Panc1 (cell line): ENCODE measurements around the gene NUDT16L1. TPM values are rescaled to one million over a fixed set of nuclear protein-coding genes. Genes with fewer than 3 reads are reported as not detected.
A peak's percentile ranks its signal among the peaks of the same experiment; 100 is the strongest.

Experiments used
- ATAC-seq: fragments of 200-7000 bp; cut with Tn5 transposase; 2 replicates; pipeline ENCODE4 v1.9.1; 2020; ENCODE audit warnings: mild to moderate bottlenecking, moderate library complexity
- BruUV-seq: library from RNA; stranded (reverse); fragments of 400-500 nt; replicated peaks from 2 replicates; lab custom pipeline; 2021; lab: Mats Ljungman, UMichigan
- CTCF ChIA-PET: fragments of 300-600 bp; sonication (Branson Sonifier 250); formaldehyde crosslinking; loops from one replicate; lab custom pipeline; 2022; ENCODE audit warnings: antibody characterized with exemption; lab: Charles Lee
- POLR2A ChIA-PET: fragments of 300-600 bp; sonication (Branson Sonifier 250); formaldehyde crosslinking; loops from one replicate; lab custom pipeline; 2022; ENCODE audit warnings: antibody characterized with exemption; lab: Charles Lee
- DNase-seq: peaks from one replicate; pipeline ENCODE4 v3.0.0-alpha.2; 2010; ENCODE audit warnings: low read depth, low spot score
- H3K27ac ChIP-seq: 2 replicates; pipeline ENCODE4 v1.5.1; 2011; ENCODE audit warnings: mild to moderate bottlenecking, low read length, inconsistent platforms
- H3K27me3 ChIP-seq: fragments of 200-500 bp; sonication (Bioruptor generic); 2 replicates; pipeline ENCODE4 v1.6.0; 2014; ENCODE audit warnings: low read length, inconsistent platforms; ENCODE audit not compliant: control insufficient read depth, insufficient read depth
- H3K36me3 ChIP-seq: fragments of 200-500 bp; sonication (Bioruptor generic); 2 replicates; pipeline ENCODE4 v1.5.1; 2014; ENCODE audit warnings: inconsistent platforms, mild to moderate bottlenecking, low read length, moderate library complexity; ENCODE audit not compliant: control insufficient read depth, insufficient read depth
- H3K4me1 ChIP-seq: 2 replicates; pipeline ENCODE4 v1.5.1; 2011; ENCODE audit warnings: inconsistent platforms, mild to moderate bottlenecking, low read length, moderate library complexity; ENCODE audit not compliant: control insufficient read depth, insufficient read depth
- H3K4me3 ChIP-seq, 2 experiments: 2 replicates each; pipeline ENCODE4 v1.5.1; 2011 to 2012; ENCODE audit warnings: low read depth in 2 of 2, low read length in 2 of 2, mild to moderate bottlenecking in 2 of 2, inconsistent platforms in 1 of 2, moderate library complexity in 1 of 2
- H3K9me3 ChIP-seq: fragments of 200-500 bp; sonication (Bioruptor generic); 2 replicates; pipeline ENCODE4 v1.5.1; 2014; ENCODE audit warnings: low read depth, mild to moderate bottlenecking, inconsistent platforms, low read length, moderate library complexity; ENCODE audit not compliant: control insufficient read depth, insufficient read depth
- POLR2AphosphoS5 ChIP-seq: IDR thresholded peaks from 2 replicates; pipeline ENCODE4 v1.6.1; 2012; ENCODE audit warnings: mild to moderate bottlenecking, low read depth, low read length, moderate library complexity
- SIN3A ChIP-seq: IDR thresholded peaks from 2 replicates; pipeline ENCODE4 v1.6.1; 2012; ENCODE audit warnings: low read depth, mild to moderate bottlenecking, low read length, moderate library complexity, borderline replicate concordance; ENCODE audit not compliant: insufficient read depth
- TCF7L2 ChIP-seq: IDR thresholded peaks from 2 replicates; pipeline ENCODE4 v1.6.1; 2011; ENCODE audit warnings: mild to moderate bottlenecking, low read depth, low read length, inconsistent platforms
- in situ Hi-C: cut with HindIII; loops from 2 replicates; pipeline ENCODE4 v1.10.0; 2016; ENCODE audit warnings: low sequenced_read_pairs, low pct_unique_long_range_greater_than_20kb
- intact Hi-C: fragments of 100-400 bp; cut with micrococcal nuclease; formaldehyde crosslinking; loops from one replicate; pipeline ENCODE4 v1.10.0; 2022; ENCODE audit not compliant: unreplicated experiment
- total RNA-seq: library from RNA; stranded (reverse); gene quantifications from one replicate; pipeline ENCODE4 v1.2.1, GENCODE V29; 2021; ENCODE audit not compliant: unreplicated experiment
- TF ChIP-seq, protein P1 (sequence below): fragments of 450-650 bp; IDR thresholded peaks from 2 replicates; pipeline ENCODE4 v1.5.1; 2017; ENCODE audit warnings: mild to moderate bottlenecking
- TF ChIP-seq, protein P2 (sequence below), 2 experiments: IDR thresholded peaks; 2 replicates each; pipeline ENCODE4 v1.6.1; 2011 to 2012; ENCODE audit warnings: low read depth in 2 of 2, control low read depth in 1 of 2, low read length in 1 of 2, mild to moderate bottlenecking in 1 of 2, moderate library complexity in 1 of 2; ENCODE audit not compliant: insufficient read depth in 1 of 2

Gene NUDT16L1
- total RNA-seq, 1 experiment from 2014 or later, result 42.9 TPM

GRCh38 chr16:4696172-4696904, 3.0 kb downstream of the NUDT16L1 start:
- no peak for ATAC-seq
- no TSS peak for BruUV-seq
- TF ChIP-seq, protein P1, sequence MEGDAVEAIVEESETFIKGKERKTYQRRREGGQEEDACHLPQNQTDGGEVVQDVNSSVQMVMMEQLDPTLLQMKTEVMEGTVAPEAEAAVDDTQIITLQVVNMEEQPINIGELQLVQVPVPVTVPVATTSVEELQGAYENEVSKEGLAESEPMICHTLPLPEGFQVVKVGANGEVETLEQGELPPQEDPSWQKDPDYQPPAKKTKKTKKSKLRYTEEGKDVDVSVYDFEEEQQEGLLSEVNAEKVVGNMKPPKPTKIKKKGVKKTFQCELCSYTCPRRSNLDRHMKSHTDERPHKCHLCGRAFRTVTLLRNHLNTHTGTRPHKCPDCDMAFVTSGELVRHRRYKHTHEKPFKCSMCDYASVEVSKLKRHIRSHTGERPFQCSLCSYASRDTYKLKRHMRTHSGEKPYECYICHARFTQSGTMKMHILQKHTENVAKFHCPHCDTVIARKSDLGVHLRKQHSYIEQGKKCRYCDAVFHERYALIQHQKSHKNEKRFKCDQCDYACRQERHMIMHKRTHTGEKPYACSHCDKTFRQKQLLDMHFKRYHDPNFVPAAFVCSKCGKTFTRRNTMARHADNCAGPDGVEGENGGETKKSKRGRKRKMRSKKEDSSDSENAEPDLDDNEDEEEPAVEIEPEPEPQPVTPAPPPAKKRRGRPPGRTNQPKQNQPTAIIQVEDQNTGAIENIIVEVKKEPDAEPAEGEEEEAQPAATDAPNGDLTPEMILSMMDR, result no peak
- TF ChIP-seq SIN3A, result no peak
- ChIA-PET CTCF (interaction anchor here (0.6 kb wide), 1 partner anchor 334 kb away, joined by 4 read pairs; no protein-coding TSS in a partner anchor), POLR2A (interaction anchor here (0.7 kb wide), 1 partner anchor 51 kb away, joined by 4 read pairs; no protein-coding TSS in a partner anchor)
- no peaks in the 10 kb centered on the region for H3K27me3 ChIP-seq
- no peaks in the 10 kb centered on the region; the same call in none of the 2 replicates for H3K36me3 ChIP-seq
- H3K27ac ChIP-seq, result peak overlapping the region; percentile 44; the same call in 1 of the 2 replicates
- no peak for DNase-seq
- in situ Hi-C loops, result no loop called here
- peaks cover 46% of the 10 kb centered on the region for H3K4me1 ChIP-seq
- no peak overlapping the region for H3K4me3 ChIP-seq
- intact Hi-C loops, result no loop called here
- H3K9me3 ChIP-seq, result no peaks in the 10 kb centered on the region

DNA sequence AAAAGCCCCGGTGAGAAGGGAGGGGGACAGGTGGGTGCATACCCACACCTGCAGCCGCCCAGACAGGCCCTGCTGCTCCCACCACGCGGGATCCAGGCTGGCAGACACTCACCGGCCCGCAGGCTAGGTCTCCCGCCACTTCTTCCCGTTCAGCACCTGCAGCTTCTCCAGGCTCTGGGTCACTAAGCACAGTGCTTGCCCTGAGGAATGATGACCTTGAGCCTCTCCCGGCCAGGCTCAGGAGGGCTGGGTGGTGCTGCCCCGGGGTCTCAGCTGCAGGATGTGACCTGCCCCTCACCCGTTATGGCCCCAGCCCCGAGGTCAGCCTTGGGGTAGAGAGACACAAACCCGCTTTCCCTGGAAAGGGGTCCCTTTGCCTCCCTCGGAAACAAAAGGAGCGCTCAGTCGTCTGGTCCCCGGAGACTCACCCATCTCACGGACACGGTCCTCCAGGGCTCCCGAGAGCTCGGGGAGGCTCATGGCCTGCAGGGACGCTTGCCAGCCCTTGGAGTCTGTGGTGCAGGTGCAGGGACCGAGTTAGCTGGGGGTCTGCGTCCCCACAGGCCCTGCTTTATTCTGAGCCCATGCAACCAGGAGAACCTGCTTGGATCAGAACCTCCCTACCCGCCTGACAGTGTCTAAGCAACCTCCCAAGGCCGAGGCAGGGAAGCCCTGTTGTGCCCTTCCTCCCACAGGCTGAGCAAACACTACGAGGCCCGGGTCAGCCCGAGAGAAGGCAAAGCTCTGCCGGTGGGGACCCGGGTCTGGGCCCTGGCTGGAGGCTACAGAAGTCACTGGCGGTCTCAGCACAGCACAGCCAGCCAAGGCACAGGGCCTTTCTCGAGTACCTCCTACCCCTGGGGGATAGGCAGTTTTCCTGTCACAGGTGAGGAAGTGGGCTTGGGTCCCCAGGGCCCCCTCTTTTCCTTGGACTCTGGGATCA, 3.8 kb downstream of the NUDT16L1 start:
- Histone ChIP-seq H3K27me3 (no peaks in the 10 kb centered on the region), H3K36me3 (no peaks in the 10 kb centered on the region; the same call in none of the 2 replicates), H3K9me3 (no peaks in the 10 kb centered on the region), H3K27ac (no peak overlapping the region; the same call in 1 of the 2 replicates), H3K4me1 (peaks cover 38% of the 10 kb centered on the region), H3K4me3 (no peak overlapping the region)
- ChIA-PET POLR2A (interaction anchor here (0.7 kb wide), 1 partner anchor 51 kb away, joined by 4 read pairs; no protein-coding TSS in a partner anchor), CTCF (no interaction called here)
- no peak for DNase-seq
- TF ChIP-seq SIN3A, result no peak
- TF ChIP-seq, protein P2, sequence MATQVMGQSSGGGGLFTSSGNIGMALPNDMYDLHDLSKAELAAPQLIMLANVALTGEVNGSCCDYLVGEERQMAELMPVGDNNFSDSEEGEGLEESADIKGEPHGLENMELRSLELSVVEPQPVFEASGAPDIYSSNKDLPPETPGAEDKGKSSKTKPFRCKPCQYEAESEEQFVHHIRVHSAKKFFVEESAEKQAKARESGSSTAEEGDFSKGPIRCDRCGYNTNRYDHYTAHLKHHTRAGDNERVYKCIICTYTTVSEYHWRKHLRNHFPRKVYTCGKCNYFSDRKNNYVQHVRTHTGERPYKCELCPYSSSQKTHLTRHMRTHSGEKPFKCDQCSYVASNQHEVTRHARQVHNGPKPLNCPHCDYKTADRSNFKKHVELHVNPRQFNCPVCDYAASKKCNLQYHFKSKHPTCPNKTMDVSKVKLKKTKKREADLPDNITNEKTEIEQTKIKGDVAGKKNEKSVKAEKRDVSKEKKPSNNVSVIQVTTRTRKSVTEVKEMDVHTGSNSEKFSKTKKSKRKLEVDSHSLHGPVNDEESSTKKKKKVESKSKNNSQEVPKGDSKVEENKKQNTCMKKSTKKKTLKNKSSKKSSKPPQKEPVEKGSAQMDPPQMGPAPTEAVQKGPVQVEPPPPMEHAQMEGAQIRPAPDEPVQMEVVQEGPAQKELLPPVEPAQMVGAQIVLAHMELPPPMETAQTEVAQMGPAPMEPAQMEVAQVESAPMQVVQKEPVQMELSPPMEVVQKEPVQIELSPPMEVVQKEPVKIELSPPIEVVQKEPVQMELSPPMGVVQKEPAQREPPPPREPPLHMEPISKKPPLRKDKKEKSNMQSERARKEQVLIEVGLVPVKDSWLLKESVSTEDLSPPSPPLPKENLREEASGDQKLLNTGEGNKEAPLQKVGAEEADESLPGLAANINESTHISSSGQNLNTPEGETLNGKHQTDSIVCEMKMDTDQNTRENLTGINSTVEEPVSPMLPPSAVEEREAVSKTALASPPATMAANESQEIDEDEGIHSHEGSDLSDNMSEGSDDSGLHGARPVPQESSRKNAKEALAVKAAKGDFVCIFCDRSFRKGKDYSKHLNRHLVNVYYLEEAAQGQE (IDR thresholded peaks at IDR 0.05; ENCODE audit: insufficient read depth in 1 of 2, low read depth in 2 of 2, low read length in 1 of 2), result no peak
- TF ChIP-seq POLR2AphosphoS5, result no peak
- no peak for TF ChIP-seq TCF7L2
- TF ChIP-seq, protein P1, result no peak
- in situ Hi-C loops (no loop called here), intact Hi-C loops (no loop called here)
- ATAC-seq, result no peak
- BruUV-seq, result no TSS peak
